ENCODE measurements around the gene CTXN1. TPM values are rescaled to one million over a fixed set of nuclear protein-coding genes. Genes with fewer than 3 reads are reported as not detected.

Gene CTXN1
- total and polyA plus RNA-seq, 7 donors: 0.04 to 0.30 (median 0.25) TPM; not detected in 4

- no peak for TF ChIP-seq CTCF (IDR thresholded peaks at IDR 0.05)
- intact Hi-C loops (cut with DNase I): no loop called here
- H3K27me3 ChIP-seq (ENCODE audit: insufficient read depth in 3 of 3, low read length in 2 of 3): no peaks in the 10 kb centered on the region
- H3K4me1 ChIP-seq: peaks cover 23% of the 10 kb centered on the region
- no peaks in the 10 kb centered on the region for H3K9me3 ChIP-seq
- DNase-seq (peak; percentile 22 to 61), ATAC-seq (peak in 2 of 4 donors; percentile 5 to 10)
- WGBS, 3 donors: 66 to 85% (median 70%) methylated on average over 22 to 23 of the region's 23 CpGs
- peaks cover 6 to 39% of the 10 kb centered on the region in 2 donors for H3K36me3 ChIP-seq (ENCODE audit: insufficient read depth in 1 of 2, low read depth in 1 of 2)
- peak overlapping the region; percentile 68 for H3K27ac ChIP-seq
- no peak overlapping the region for H3K4me3 ChIP-seq
These were observed 1.8 kb upstream of the CTXN1 start for GRCh38 chr19:7927605-7928333.

GRCh38 chr19:7926727-7927604, 1.0 kb upstream of the CTXN1 start:
- TF ChIP-seq CTCF (IDR thresholded peaks at IDR 0.05): no peak
- peak; percentile 22 to 57 for DNase-seq
- H3K9me3 ChIP-seq: no peaks in the 10 kb centered on the region
- 53 to 76% (median 67%) methylated on average over 29 to 32 of the region's 32 CpGs for WGBS, 3 donors
- H3K4me1 ChIP-seq: peaks cover 23% of the 10 kb centered on the region
- H3K27me3 ChIP-seq (ENCODE audit: insufficient read depth in 3 of 3, low read length in 2 of 3): no peaks in the 10 kb centered on the region
- intact Hi-C loops (cut with DNase I): no loop called here
- no peak overlapping the region for H3K4me3 ChIP-seq
- H3K27ac ChIP-seq: no peak overlapping the region
- H3K36me3 ChIP-seq (ENCODE audit: insufficient read depth in 1 of 2, low read depth in 1 of 2): peaks cover 3 to 39% of the 10 kb centered on the region in 2 donors
- peak in 3 of 4 donors; percentile 8 to 22 (median 17) for ATAC-seq

- peak; percentile 70 for TF ChIP-seq CTCF (IDR thresholded peaks at IDR 0.05)
- Histone ChIP-seq H3K27ac (no peak overlapping the region), H3K27me3 (ENCODE audit: insufficient read depth in 3 of 3, low read length in 2 of 3) (no peaks in the 10 kb centered on the region), H3K9me3 (no peaks in the 10 kb centered on the region), H3K4me1 (peaks cover 29% of the 10 kb centered on the region), H3K4me3 (peak overlapping the region; percentile 55), H3K36me3 (ENCODE audit: insufficient read depth in 1 of 2, low read depth in 1 of 2) (peaks cover 3 to 26% of the 10 kb centered on the region in 2 donors)
- ATAC-seq: no peak
- 0% methylated on average over 28 to 98 of the region's 98 CpGs for WGBS, 3 donors
- intact Hi-C loops (cut with DNase I): loop anchor here in 1 of 2 donors (2.0 kb wide), 1 partner anchor 73 kb away; no protein-coding TSS in a partner anchor
- peak; percentile 80 to 85 for DNase-seq
These were observed 624 bp downstream of the CTXN1 start for GRCh38 chr19:7925171-7925851.

- WGBS, 3 donors: 31 to 37% (median 31%) methylated on average over 19 to 34 of the region's 34 CpGs
- no peaks in the 10 kb centered on the region for H3K9me3 ChIP-seq
- no peaks in the 10 kb centered on the region for H3K27me3 ChIP-seq (ENCODE audit: insufficient read depth in 3 of 3, low read length in 2 of 3)
- H3K4me3 ChIP-seq: peak overlapping the region; percentile 55
- TF ChIP-seq CTCF (IDR thresholded peaks at IDR 0.05): no peak
- peaks cover 29% of the 10 kb centered on the region for H3K4me1 ChIP-seq
- ATAC-seq (no peak), DNase-seq (peak; percentile 21 to 57)
- H3K36me3 ChIP-seq (ENCODE audit: insufficient read depth in 1 of 2, low read depth in 1 of 2): peaks cover 3 to 21% of the 10 kb centered on the region in 2 donors
- no peak overlapping the region for H3K27ac ChIP-seq
- intact Hi-C loops (cut with DNase I): loop anchor here in 1 of 2 donors (2.0 kb wide), 1 partner anchor 72 kb away; no protein-coding TSS in a partner anchor
These were observed 1.2 kb downstream of the CTXN1 start for GRCh38 chr19:7924651-7925170.

Data from psoas muscle (tissue), 8 donors.